OCI-LY7 (cell line): ENCODE results near the gene ZSCAN26. TPM values are rescaled to one million over a fixed set of nuclear protein-coding genes. Genes with fewer than 3 reads are reported as not detected.
A peak's percentile ranks its signal among the peaks of the same experiment; 100 is the strongest.

Experiments used
- BruUV-seq: library from RNA; stranded (reverse); fragments of 400-500 nt; replicated peaks from 2 replicates; lab custom pipeline; 2021; lab: Mats Ljungman, UMichigan
- CTCF ChIA-PET: fragments of 300-600 bp; sonication (Branson Sonifier 250); formaldehyde crosslinking; loops from one replicate; lab custom pipeline; 2022; ENCODE audit warnings: antibody characterized with exemption; ENCODE audit not compliant: unreplicated experiment; lab: Charles Lee
- POLR2A ChIA-PET: fragments of 300-600 bp; sonication (Branson Sonifier 250); formaldehyde crosslinking; loops from one replicate; lab custom pipeline; 2022; ENCODE audit warnings: antibody characterized with exemption; lab: Charles Lee
- DNase-seq: peaks from one replicate; pipeline ENCODE4 v3.0.0-alpha.2; 2015; ENCODE audit warnings: low spot score
- H2AFZ ChIP-seq: fragments of 200-600 bp; sonication (generic), shearing (Covaris generic); 2 replicates; pipeline ENCODE4 v1.6.1; 2014; ENCODE audit warnings: mild to moderate bottlenecking, antibody characterized with exemption, low read length, moderate library complexity
- H3K27ac ChIP-seq: fragments of 200-600 bp; sonication (generic); 2 replicates; pipeline ENCODE4 v1.5.1; 2014; ENCODE audit warnings: mixed run types, low read depth, mild to moderate bottlenecking, moderate library complexity, low read length, inconsistent platforms; ENCODE audit not compliant: poor library complexity, severe bottlenecking
- H3K36me3 ChIP-seq: fragments of 200-600 bp; sonication (generic); 2 replicates; pipeline ENCODE4 v1.6.1; 2014; ENCODE audit warnings: mild to moderate bottlenecking, antibody characterized with exemption, low read length, moderate library complexity, mixed read lengths; ENCODE audit not compliant: insufficient read depth
- H3K4me1 ChIP-seq: fragments of 200-600 bp; sonication (generic); 2 replicates; pipeline ENCODE4 v1.5.1; 2014; ENCODE audit warnings: mild to moderate bottlenecking, low read length; ENCODE audit not compliant: insufficient read depth, poor library complexity, severe bottlenecking
- H3K4me2 ChIP-seq: fragments of 200-600 bp; sonication (generic); 2 replicates; pipeline ENCODE4 v1.6.1; 2014; ENCODE audit warnings: mild to moderate bottlenecking, low read length
- H3K4me3 ChIP-seq: fragments of 200-600 bp; sonication (generic); 2 replicates; pipeline ENCODE4 v1.5.1; 2014; ENCODE audit warnings: mild to moderate bottlenecking, low read depth, low read length; ENCODE audit not compliant: poor library complexity, severe bottlenecking
- H3K79me2 ChIP-seq: fragments of 200-600 bp; sonication (generic); 2 replicates; pipeline ENCODE4 v1.6.1; 2016; ENCODE audit warnings: low read depth, mild to moderate bottlenecking, low read length, moderate library complexity, mixed read lengths; ENCODE audit not compliant: insufficient read depth
- H3K9me2 ChIP-seq: fragments of 200-600 bp; sonication (generic); 2 replicates; pipeline ENCODE4 v1.6.1; 2016; ENCODE audit warnings: mild to moderate bottlenecking, low read length, mixed read lengths; ENCODE audit not compliant: insufficient read depth
- H3K9me3 ChIP-seq: fragments of 200-600 bp; sonication (generic); 2 replicates; pipeline ENCODE4 v1.6.1; 2014; ENCODE audit warnings: mild to moderate bottlenecking, mixed run types, low read length, mixed read lengths
- H4K20me1 ChIP-seq: fragments of 200-600 bp; sonication (generic); 2 replicates; pipeline ENCODE4 v1.6.1; 2014; ENCODE audit warnings: mild to moderate bottlenecking, antibody characterized with exemption, low read length, moderate library complexity, mixed read lengths; ENCODE audit not compliant: insufficient read depth
- CTCF ChIP-seq: fragments of 200-600 bp; sonication (generic); conservative IDR thresholded peaks from 2 replicates; pipeline ENCODE4 v1.5.1; 2014; ENCODE audit warnings: mild to moderate bottlenecking, antibody characterized with exemption, low read length, moderate library complexity, mixed read lengths
- EZH2phosphoT487 ChIP-seq: fragments of 200-600 bp; sonication (generic); IDR thresholded peaks from 2 replicates; pipeline ENCODE4 v1.6.1; 2018; ENCODE audit warnings: low read depth, borderline replicate concordance, mild to moderate bottlenecking, mixed run types, antibody characterized with exemption, low read length, moderate library complexity, mixed read lengths
- intact Hi-C: fragments of 100-400 bp; cut with micrococcal nuclease; formaldehyde crosslinking; loops from one replicate; pipeline ENCODE4 v1.10.0; 2022; ENCODE audit not compliant: unreplicated experiment
- total RNA-seq, 2 experiments: library from RNA; depleted of rRNA in 1 of 2; stranded (reverse); fragments of >200 nt in 1 of 2; shearing (Covaris generic) in 1 of 2; gene quantifications; 2 replicates each; pipeline ENCODE4 v1.2.3, GENCODE V29; 2014 to 2022

ZSCAN26 gene
- total RNA-seq, 2 experiments from 2014 or later = 2.8 to 6.8 TPM

- H2AFZ ChIP-seq = no peak overlapping the region
- no peaks in the 10 kb centered on the region for H3K9me3 ChIP-seq
- TF ChIP-seq EZH2phosphoT487 (no peak), CTCF (no peak)
- H4K20me1 ChIP-seq = no peaks in the 10 kb centered on the region
- no TSS peak for BruUV-seq
- H3K36me3 ChIP-seq = no peaks in the 10 kb centered on the region
- no peaks in the 10 kb centered on the region for H3K9me2 ChIP-seq
- no peak for DNase-seq
- no peaks in the 10 kb centered on the region for H3K79me2 ChIP-seq
- ChIA-PET POLR2A (interaction anchor here (0.6 to 1.0 kb wide), 3 partner anchors 22 to 322 kb away, joined by 3 to 4 read pairs (median 3); no protein-coding TSS in a partner anchor), CTCF (no interaction called here)
- no peak overlapping the region for H3K4me3 ChIP-seq
- no peaks in the 10 kb centered on the region for H3K4me1 ChIP-seq
- no peak overlapping the region for H3K27ac ChIP-seq
- peak overlapping the region; percentile 46; the same call in 1 of the 2 replicates for H3K4me2 ChIP-seq
- intact Hi-C loops = no loop called here
These were observed 48.4 kb upstream of the ZSCAN26 start for GRCh38 chr6:28218312-28219248.

GRCh38 chr6:28220257-28221133, 46.4 kb upstream of the ZSCAN26 start:
- TF ChIP-seq EZH2phosphoT487 (no peak), CTCF (no peak)
- no peak overlapping the region for H2AFZ ChIP-seq
- no peak overlapping the region for H3K4me3 ChIP-seq
- H3K79me2 ChIP-seq = no peaks in the 10 kb centered on the region
- H4K20me1 ChIP-seq = no peaks in the 10 kb centered on the region
- POLR2A ChIA-PET = interaction anchor here (0.7 kb wide), 2 partner anchors 10 to 474 kb away, joined by 3 to 6 read pairs; no protein-coding TSS in a partner anchor
- no peak overlapping the region for H3K4me2 ChIP-seq
- H3K9me3 ChIP-seq = no peaks in the 10 kb centered on the region
- DNase-seq = no peak
- intact Hi-C loops = no loop called here
- CTCF ChIA-PET = no interaction called here
- BruUV-seq = no TSS peak
- H3K4me1 ChIP-seq = peaks cover 5% of the 10 kb centered on the region
- H3K9me2 ChIP-seq = no peaks in the 10 kb centered on the region
- no peaks in the 10 kb centered on the region for H3K36me3 ChIP-seq
- no peak overlapping the region for H3K27ac ChIP-seq
